ENCODE measurements around the gene ZNF765. TPM values are rescaled to one million over a fixed set of nuclear protein-coding genes. Genes with fewer than 3 reads are reported as not detected.
"Not testable (repeated sequence)": the region's sequence is repeated elsewhere in the genome, so short reads cannot be mapped to it uniquely, and the experiment has no call there.

The ZNF765 gene
- total RNA-seq, 1 donor: 11.5 TPM

- H3K4me3 ChIP-seq (ENCODE audit: low read depth, low read length): no peak overlapping the region
- no peak for DNase-seq (ENCODE audit: low read depth)
- no peak for TF ChIP-seq CTCF (IDR thresholded peaks at IDR 0.05; ENCODE audit: insufficient read depth, low read length)
These were observed 5.0 kb upstream of the ZNF765 start for GRCh38 chr19:53389978-53390377.

- TF ChIP-seq CTCF (IDR thresholded peaks at IDR 0.05; ENCODE audit: insufficient read depth, low read length): no peak
- peak overlapping the region; percentile 78 for H3K4me3 ChIP-seq (ENCODE audit: low read depth, low read length)
- no peak for DNase-seq (ENCODE audit: low read depth)
These were observed 401 bp upstream of the ZNF765 start for GRCh38 chr19:53394522-53394973.

- not testable (repeated sequence) for DNase-seq (ENCODE audit: low read depth)
- peak overlapping the region; percentile 78 for H3K4me3 ChIP-seq (ENCODE audit: low read depth, low read length)
These were observed 1.0 kb downstream of the ZNF765 start for GRCh38 chr19:53395840-53396524.

DNA sequence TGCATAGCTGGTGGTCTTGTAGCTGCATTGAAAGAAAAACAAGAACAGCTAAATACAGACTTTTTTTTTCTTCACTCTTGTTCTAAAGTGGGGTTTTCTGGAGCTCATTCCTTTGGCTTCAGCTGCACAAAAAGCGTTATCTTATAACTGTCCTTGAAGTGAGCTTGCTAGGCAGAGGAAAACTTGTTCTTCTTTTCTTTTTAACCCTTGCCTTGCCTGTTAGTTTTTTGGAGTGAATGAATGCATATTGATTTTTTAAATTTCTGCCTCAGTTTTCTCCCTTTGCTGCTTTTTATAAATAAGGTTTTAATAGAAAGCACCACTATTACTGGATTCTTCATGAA lies 1.5 kb downstream of the ZNF765 start:
- no peak for DNase-seq (ENCODE audit: low read depth)
- H3K4me3 ChIP-seq (ENCODE audit: low read depth, low read length): peak overlapping the region; percentile 42
- no peak for TF ChIP-seq CTCF (IDR thresholded peaks at IDR 0.05; ENCODE audit: insufficient read depth, low read length)

DNA sequence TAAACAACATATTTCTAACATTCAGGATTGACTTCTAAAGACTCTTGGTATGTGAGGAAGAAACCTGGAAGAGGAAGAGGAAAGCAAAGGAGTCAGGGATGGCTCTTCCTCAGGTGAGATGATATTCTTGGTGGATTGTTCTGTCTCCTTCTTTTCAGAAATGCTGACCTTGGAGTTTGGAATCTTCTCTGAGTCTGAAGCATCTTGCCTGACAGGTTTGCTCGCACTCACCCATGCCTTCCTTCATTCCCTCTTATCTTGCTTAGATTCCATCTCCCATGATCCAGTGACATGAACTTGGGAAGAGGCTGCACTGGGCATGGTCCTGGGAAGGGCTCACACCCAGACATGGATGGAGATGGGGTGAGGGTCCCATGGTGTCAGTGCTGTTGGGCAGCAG lies 3.0 kb downstream of the ZNF765 start:
- H3K4me3 ChIP-seq (ENCODE audit: low read depth, low read length); DNase-seq (ENCODE audit: low read depth): not testable (repeated sequence)

GRCh38 chr19:53409505-53410204 lies 14.7 kb downstream of the ZNF765 start:
- DNase-seq (ENCODE audit: low read depth): no peak

DNA sequence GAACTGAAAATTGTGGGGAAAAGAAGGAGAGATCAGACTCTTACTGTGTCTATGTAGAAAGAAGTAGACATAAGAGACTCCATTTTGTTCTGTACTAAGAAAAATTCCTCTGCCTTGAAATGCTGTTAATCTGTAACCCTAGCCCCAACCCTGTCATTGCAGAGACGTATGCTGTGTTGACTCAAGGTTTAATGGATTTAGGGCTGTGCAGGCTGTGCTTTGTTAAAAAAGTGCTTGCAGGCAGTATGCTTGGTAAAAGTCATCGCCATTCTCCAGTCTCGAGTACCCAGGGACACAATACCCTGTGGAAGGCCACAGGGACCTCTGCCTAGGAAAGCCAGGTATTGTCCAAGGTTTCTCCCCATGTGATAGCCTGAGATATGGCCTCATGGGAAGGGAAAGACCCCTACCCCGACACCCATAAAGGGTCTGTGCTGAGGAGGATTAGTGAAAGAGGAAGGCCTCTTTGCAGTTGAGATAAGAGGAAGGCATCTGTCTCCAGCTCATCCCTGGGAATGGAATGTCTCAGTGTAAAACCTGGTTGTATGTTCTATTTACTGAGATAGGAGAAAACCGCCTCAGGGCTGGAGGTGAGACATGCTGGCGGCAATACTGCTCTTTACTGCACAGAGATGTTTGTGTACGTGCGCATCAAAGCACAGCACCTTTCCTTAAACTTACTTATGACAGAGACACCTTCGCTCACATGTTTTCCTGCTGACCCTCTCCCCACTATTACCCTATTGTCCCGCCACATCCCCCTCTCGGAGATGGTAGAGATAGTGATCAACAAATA lies 25.8 kb downstream of the ZNF765 start:
- not testable (repeated sequence) for H3K4me3 ChIP-seq (ENCODE audit: low read depth, low read length); DNase-seq (ENCODE audit: low read depth)

More at GRCh38 chr19:53409505-53410204, 14.7 kb downstream of the ZNF765 start:
- H3K4me3 ChIP-seq (ENCODE audit: low read depth, low read length): no peak overlapping the region
- no peak for TF ChIP-seq CTCF (IDR thresholded peaks at IDR 0.05; ENCODE audit: insufficient read depth, low read length)

- TF ChIP-seq CTCF (IDR thresholded peaks at IDR 0.05; ENCODE audit: insufficient read depth, low read length): no peak
- DNase-seq (ENCODE audit: low read depth): no peak
- no peak overlapping the region for H3K4me3 ChIP-seq (ENCODE audit: low read depth, low read length)
These were observed 27.6 kb downstream of the ZNF765 start for GRCh38 chr19:53422551-53422950.

DNA sequence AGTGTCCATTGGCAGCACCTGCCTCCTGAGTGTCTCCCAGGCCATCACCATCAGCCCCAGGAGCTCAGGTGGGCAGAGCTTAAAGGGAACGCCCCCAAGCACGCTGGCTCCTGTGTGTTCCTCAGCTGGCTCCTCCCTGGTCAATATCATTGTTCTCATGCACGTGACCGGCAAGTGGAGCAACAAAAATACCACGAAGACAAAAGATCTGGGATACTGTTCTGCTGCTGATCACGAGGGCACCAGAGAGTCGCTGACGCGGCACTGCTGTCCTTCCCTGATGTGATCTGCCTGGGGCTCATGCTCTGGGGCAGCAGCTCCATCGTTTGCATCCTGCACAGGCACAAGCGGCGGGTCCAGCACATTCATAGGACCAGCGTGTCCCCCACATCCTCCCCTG lies 28.1 kb downstream of the ZNF765 start:
- DNase-seq (ENCODE audit: low read depth); H3K4me3 ChIP-seq (ENCODE audit: low read depth, low read length): not testable (repeated sequence)

GRCh38 chr19:53423680-53424079 lies 28.7 kb downstream of the ZNF765 start:
- peak; percentile 6 for DNase-seq (ENCODE audit: low read depth)
- H3K4me3 ChIP-seq (ENCODE audit: low read depth, low read length): not testable (repeated sequence)

Measured in fibroblast of the aortic adventitia (primary cell).